ENCODE data around the gene PPP3CB.

DNA sequence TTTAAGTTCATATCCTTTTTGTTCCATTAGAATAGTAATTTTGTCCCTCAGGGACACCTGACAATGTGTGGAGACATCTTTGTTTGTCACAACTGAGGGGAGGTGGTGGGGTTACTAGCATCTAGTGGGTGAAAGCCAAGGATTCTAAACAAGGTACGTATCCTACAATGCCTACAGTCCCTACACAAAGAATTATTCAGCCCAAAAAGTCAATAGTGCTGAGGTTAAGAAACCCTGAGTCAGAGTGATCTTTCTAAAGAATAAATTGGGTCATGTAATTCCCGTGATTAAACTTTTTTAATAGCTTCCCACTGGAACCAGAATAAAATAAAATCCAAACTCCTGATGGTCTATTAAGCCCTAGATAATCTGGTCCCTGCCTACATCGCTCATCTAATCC is 79.3 kb downstream of the PPP3CB start:
- TF ChIP-seq, protein P1, sequence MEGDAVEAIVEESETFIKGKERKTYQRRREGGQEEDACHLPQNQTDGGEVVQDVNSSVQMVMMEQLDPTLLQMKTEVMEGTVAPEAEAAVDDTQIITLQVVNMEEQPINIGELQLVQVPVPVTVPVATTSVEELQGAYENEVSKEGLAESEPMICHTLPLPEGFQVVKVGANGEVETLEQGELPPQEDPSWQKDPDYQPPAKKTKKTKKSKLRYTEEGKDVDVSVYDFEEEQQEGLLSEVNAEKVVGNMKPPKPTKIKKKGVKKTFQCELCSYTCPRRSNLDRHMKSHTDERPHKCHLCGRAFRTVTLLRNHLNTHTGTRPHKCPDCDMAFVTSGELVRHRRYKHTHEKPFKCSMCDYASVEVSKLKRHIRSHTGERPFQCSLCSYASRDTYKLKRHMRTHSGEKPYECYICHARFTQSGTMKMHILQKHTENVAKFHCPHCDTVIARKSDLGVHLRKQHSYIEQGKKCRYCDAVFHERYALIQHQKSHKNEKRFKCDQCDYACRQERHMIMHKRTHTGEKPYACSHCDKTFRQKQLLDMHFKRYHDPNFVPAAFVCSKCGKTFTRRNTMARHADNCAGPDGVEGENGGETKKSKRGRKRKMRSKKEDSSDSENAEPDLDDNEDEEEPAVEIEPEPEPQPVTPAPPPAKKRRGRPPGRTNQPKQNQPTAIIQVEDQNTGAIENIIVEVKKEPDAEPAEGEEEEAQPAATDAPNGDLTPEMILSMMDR (IDR thresholded peaks at IDR 0.05; ENCODE audit: low read length): no peak
- TF ChIP-seq EZH2 (IDR thresholded peaks at IDR 0.05; ENCODE audit: borderline replicate concordance, low read length): no peak

All from OCI-LY1 (cell line).